NT2/D1 (cell line): ENCODE data around the gene VIPR1.

Source experiments
- SUZ12 ChIP-seq: IDR thresholded peaks from 2 replicates; pipeline ENCODE4 v1.6.1; 2011; ENCODE audit not compliant: insufficient read length, insufficient read depth; ENCODE audit errors: extremely low read depth
- ZNF274 ChIP-seq: IDR thresholded peaks from 2 replicates; pipeline ENCODE4 v1.6.1; 2011; ENCODE audit warnings: mild to moderate bottlenecking, low read depth, low read length

DNA sequence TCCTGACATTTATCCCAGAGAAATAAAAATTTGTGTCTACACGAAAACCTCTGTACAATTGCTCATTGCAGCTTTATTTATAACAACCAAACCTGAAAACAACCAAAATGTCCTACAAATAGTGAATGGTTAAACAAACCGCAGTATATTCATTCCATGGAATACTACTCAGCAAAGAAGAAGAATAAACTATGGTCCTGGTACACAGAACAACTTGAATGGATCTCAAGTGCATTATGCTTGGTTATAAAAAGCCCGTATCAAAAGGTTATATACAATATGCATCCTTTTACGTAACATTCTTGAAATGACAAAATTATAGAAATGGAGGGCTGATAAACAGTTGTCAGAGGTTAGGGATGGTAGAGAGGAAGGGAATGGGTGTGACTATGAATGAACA lies 75.6 kb downstream of the VIPR1 start:
- TF ChIP-seq ZNF274 = no peak
- TF ChIP-seq SUZ12 = no peak
